Fibroblast of mammary gland (primary cell): ENCODE data around the gene IP6K1.
"Not testable (repeated sequence)": the region's sequence is repeated elsewhere in the genome, so short reads cannot be mapped to it uniquely, and the experiment has no call there.

ENCODE experiments used
- DNase-seq: peaks from one replicate; pipeline ENCODE4 v3.0.0-alpha.2; 2010; ENCODE audit warnings: low read depth
- H3K4me3 ChIP-seq: 2 replicates; pipeline ENCODE4 v1.5.1; 2011; ENCODE audit warnings: low read depth, mild to moderate bottlenecking, low read length, moderate library complexity; ENCODE audit not compliant: control insufficient read depth
- TF ChIP-seq, protein P1 (sequence below): conservative IDR thresholded peaks from 2 replicates; pipeline ENCODE4 v1.5.1; 2011; ENCODE audit warnings: low read depth, low read length, inconsistent platforms; ENCODE audit not compliant: control insufficient read depth, insufficient read depth

The IP6K1 gene

DNA sequence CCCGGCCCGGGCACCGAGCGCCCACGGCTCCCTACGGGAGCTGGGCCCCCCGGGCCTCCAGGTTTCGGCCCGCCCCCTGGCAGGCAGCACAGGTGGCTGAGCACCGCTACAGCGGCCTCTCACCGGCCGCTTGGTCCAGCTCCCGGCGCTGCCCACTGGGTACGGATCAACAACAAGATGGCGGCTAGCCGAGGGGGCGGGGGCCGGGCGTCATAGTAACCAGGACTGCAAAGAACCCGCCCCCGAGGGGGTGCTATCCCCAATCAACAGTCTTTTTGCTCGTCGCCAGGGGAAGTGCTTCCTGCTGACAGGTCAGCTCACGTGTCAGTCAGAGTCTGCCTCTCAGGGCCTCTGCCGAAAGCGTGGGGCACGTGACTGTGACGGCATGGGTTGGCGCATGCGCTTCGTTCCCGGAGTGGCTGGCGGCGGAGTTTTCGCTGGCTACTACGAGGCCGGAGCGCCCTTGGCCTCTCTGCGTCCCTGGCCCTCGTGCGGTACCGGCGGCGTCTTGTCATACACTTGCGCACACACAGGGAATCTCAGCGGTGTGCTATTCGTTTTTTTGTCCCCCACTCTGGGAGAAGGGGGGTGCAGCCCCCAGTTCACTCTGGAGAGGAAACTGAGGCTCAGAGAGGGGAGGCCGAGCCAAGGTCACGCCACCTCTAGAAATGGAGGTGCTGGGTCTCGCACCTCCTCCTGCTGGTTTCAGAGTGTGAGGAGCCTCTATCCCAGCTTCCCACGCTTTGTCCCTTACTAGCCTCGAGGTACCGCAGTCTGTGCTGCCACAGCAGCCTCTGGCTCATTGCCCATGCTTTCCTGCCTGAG is at the start of gene IP6K1:
Gene IP6K1, minus strand, starts transcription at position 186 of the 825 bp plus-strand sequence. CDS start 38,502 bp downstream, outside the sequence.
- DNase-seq: peak; percentile 100
- TF ChIP-seq, protein P1, sequence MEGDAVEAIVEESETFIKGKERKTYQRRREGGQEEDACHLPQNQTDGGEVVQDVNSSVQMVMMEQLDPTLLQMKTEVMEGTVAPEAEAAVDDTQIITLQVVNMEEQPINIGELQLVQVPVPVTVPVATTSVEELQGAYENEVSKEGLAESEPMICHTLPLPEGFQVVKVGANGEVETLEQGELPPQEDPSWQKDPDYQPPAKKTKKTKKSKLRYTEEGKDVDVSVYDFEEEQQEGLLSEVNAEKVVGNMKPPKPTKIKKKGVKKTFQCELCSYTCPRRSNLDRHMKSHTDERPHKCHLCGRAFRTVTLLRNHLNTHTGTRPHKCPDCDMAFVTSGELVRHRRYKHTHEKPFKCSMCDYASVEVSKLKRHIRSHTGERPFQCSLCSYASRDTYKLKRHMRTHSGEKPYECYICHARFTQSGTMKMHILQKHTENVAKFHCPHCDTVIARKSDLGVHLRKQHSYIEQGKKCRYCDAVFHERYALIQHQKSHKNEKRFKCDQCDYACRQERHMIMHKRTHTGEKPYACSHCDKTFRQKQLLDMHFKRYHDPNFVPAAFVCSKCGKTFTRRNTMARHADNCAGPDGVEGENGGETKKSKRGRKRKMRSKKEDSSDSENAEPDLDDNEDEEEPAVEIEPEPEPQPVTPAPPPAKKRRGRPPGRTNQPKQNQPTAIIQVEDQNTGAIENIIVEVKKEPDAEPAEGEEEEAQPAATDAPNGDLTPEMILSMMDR: no peak
- peak within 1 kb of the TSS; percentile 87 for H3K4me3 ChIP-seq

DNA sequence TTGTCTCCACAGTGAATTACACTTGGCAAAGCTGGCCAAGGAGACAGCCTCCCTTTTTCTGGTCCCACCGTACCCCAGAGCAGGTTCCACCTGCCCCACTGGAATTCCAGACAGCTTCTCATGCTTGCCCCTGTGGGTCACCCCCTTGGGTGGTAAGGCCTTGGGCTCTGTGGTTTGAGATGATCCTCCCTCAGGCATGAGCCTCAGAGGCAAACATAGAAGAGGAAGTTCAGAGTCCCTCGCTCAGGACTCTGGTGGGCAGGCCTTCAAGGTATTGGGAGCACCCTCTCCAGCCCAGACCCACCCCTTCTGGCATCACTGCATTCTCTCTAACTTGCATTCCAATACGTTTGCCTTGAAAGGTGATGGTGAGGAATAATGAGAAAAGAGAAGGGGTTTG is 45.0 kb upstream of the IP6K1 start:
- no peak overlapping the region for H3K4me3 ChIP-seq
- no peak for DNase-seq
- TF ChIP-seq, protein P1: no peak

DNA sequence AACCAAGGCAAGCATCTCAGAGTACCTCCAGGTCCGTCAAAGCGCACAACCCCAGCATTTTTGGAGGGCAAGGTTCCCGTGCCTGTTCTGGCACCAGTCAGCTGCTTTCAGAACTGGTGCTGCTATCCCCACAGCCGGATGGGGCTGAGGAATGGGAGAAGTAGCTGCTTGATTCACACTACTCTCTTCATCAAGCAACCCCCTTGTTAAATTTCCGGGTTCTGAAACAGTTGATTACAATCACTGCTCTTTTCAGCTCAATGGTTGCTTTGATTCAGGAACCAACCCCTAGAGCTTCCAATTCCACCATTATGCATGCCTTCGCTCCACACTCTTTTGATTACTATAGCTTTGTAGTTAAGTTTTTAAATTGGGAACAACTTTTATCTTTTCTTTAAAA is 39.7 kb upstream of the IP6K1 start:
- no peak overlapping the region for H3K4me3 ChIP-seq
- no peak for DNase-seq
- TF ChIP-seq, protein P1: no peak

DNA sequence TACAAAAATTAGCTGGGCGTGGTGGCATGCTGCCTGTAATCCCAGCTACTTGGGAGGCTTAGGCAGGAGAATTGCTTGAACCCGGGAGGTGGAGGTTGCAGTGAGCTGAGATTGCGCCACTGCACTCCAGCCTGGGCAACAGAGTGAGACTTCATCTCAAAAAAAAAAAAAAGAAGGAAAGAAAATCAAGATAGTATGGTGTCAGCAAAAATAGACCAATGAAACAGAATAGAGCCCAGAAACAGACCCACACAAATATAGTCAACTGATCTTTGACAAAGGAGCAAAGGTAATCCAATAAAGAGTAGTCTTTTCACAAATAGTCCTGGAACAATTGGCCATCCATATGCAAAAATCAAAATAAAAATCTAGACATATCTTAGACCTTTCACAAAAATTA is 36.8 kb upstream of the IP6K1 start:
- DNase-seq, H3K4me3 ChIP-seq: not testable (repeated sequence)

DNA sequence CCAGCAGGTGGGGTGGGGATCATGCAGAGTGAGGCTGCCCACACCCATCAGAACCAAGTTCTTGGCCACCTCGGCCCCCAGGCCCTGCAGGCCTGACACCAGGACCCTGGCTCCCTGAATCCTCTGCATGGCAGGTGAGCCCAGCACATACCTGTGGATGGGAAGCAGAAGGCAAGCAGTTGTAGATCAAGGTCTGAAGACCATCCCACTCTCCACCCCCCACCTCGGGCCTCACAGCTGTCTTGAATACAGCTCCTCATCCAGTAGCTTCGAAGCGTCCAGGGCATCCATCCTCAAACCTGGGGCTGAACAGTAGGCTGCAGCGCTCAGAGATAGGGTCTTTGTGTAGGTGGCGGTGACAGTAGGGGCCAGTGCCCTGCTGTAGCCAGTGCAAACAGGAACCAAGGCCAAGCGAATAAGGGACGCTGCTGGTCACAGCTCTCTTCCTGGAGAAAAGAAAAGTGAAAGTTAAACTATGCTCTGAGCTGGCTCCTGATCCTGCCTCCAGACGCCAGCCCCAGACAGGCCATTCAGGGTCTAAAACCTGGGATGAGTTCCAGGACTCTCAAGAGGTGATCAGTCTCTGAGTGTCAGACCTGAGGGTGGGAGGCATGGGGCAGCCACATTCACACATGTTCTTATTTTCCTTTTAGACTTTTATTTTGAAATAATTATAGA is 27.3 kb upstream of the IP6K1 start, which contains the start of gene UBA7:
Gene UBA7, minus strand, starts transcription at position 457 of the 678 bp plus-strand sequence. Its CDS starts 166 bp downstream, at position 291.
- DNase-seq: peak; percentile 90
- TF ChIP-seq, protein P1: no peak
- peak within 1 kb of the TSS; percentile 61 for H3K4me3 ChIP-seq

DNA sequence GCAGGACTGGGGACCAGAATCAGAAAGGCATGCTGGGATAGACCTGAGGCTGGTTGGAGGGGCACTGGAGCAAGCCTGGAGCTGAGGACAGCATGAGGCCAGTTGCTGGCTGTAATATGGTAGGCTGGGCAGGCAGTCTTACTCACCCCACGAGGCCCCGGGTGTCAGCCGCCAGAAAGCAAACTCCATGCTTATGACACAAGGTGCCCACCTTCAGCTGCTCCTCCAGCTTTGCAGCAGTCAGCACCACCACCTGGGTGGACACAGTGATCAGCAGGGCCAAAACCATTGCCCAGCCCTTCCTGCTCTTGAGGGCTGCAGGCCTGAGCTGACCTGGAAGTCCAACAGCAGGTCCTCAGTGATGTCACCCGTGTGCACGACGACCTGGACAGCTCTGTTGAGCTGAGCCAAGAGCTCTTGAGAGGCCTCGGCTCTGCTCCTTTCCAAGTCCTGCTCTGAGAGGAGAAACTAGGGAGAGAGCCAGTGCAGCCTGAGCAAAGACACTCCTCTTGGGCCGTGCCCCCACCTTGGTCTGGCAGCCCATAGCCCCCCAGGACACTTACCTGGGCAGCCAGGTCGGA is 26.7 kb upstream of the IP6K1 start:
- DNase-seq: peak; percentile 6
- TF ChIP-seq, protein P1: no peak
- peak overlapping the region; percentile 61 for H3K4me3 ChIP-seq

DNA sequence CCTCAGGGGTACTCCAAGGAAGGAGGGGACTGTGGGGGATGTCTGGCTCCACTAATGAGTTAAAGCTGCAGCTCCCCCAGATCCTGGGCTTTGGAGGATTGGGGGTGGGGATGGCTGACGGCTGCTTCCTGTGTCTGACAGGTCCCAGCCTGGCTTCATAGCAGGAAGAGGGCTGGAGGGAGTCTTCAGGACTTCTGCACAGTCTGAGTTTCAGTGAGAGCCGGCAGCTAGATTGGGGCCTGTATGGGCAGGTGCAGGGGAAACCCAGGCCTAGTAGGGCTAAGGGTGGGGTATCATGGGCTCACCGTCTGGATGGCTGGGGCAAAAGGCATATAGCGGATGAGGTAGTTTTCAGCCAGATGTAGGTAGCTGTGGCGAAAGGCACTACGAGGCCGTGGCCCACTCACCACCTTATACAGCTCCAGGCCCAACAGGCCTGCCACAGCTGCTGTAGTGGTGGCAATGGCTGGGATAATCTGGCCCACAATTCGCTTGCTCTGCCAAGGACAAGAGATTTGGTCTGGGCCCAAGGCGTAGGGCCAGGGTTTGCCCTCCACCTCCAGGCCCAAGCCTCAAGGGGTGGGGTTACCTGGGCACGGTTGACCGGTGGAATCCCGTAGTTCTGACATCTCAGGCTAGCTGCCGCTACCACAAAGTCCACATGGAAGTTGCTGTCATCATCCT is 21.2 kb upstream of the IP6K1 start:
- no peak overlapping the region for H3K4me3 ChIP-seq
- TF ChIP-seq, protein P1: no peak
- no peak for DNase-seq
